Loucy (cell line): ENCODE results near the gene PRKN.
A peak's percentile ranks its signal among the peaks of the same experiment; 100 is the strongest.

Experiments used
- H2AFZ ChIP-seq: fragments of 200-600 bp; sonication (generic); 2 replicates; pipeline ENCODE4 v1.6.0; 2016; ENCODE audit warnings: antibody characterized with exemption, mild to moderate bottlenecking, low read length, moderate library complexity
- H3F3A ChIP-seq: fragments of 200-600 bp; 2 replicates; pipeline ENCODE4 v1.6.0; 2016; ENCODE audit warnings: antibody characterized with exemption, low read depth, mild to moderate bottlenecking
- H3K27me3 ChIP-seq: fragments of 200-600 bp; sonication (generic); 2 replicates; pipeline ENCODE4 v1.6.1; 2014; ENCODE audit warnings: low read length, mild to moderate bottlenecking; ENCODE audit not compliant: insufficient read depth, poor library complexity, severe bottlenecking
- H3K36me3 ChIP-seq: fragments of 200-600 bp; sonication (generic); 2 replicates; pipeline ENCODE4 v1.6.1; 2016; ENCODE audit warnings: low read length; ENCODE audit not compliant: insufficient read depth
- H3K4me1 ChIP-seq: fragments of 200-600 bp; sonication (generic); 2 replicates; pipeline ENCODE4 v1.5.1; 2014; ENCODE audit warnings: low read length, mild to moderate bottlenecking; ENCODE audit not compliant: insufficient read depth, poor library complexity, severe bottlenecking
- H3K4me2 ChIP-seq: fragments of 200-600 bp; sonication (generic); 2 replicates; pipeline ENCODE4 v1.6.0; 2014; ENCODE audit warnings: antibody characterized with exemption, low read length, low read depth, mild to moderate bottlenecking; ENCODE audit not compliant: poor library complexity, severe bottlenecking
- H3K4me3 ChIP-seq: fragments of 200-600 bp; sonication (generic); 2 replicates; pipeline ENCODE4 v1.5.1; 2014; ENCODE audit warnings: low read length, mild to moderate bottlenecking, mixed read lengths; ENCODE audit not compliant: poor library complexity, severe bottlenecking
- H3K79me2 ChIP-seq: fragments of 200-600 bp; sonication (generic); 2 replicates; pipeline ENCODE4 v1.6.1; 2014; ENCODE audit warnings: low read length; ENCODE audit not compliant: insufficient read depth
- H3K9ac ChIP-seq: fragments of 200-600 bp; sonication (generic); 2 replicates; pipeline ENCODE4 v1.6.0; 2014; ENCODE audit warnings: mild to moderate bottlenecking, low read depth, low read length, moderate library complexity; ENCODE audit not compliant: poor library complexity, severe bottlenecking
- H3K9me2 ChIP-seq: fragments of 200-600 bp; sonication (generic); replicated peaks from 2 replicates; pipeline ENCODE4 v1.6.1; 2016; ENCODE audit warnings: low read depth, low read length, mixed read lengths
- H3K9me3 ChIP-seq: fragments of 200-600 bp; sonication (generic); 2 replicates; pipeline ENCODE4 v1.6.1; 2014; ENCODE audit warnings: mild to moderate bottlenecking, antibody characterized with exemption, low read length, low read depth; ENCODE audit not compliant: insufficient read depth
- H4K20me1 ChIP-seq: fragments of 200-600 bp; sonication (generic); 2 replicates; pipeline ENCODE4 v1.6.0; 2014; ENCODE audit warnings: antibody characterized with exemption, low read length, mild to moderate bottlenecking; ENCODE audit not compliant: insufficient read depth, poor library complexity, severe bottlenecking
- CTCF ChIP-seq: fragments of 200-600 bp; sonication (generic); conservative IDR thresholded peaks from 2 replicates; pipeline ENCODE4 v1.5.1; 2014; ENCODE audit warnings: mild to moderate bottlenecking, antibody characterized with exemption, low read length
- EZH2phosphoT487 ChIP-seq: fragments of 200-600 bp; IDR thresholded peaks from 2 replicates; pipeline ENCODE4 v1.6.1; 2018; ENCODE audit warnings: antibody characterized with exemption, mild to moderate bottlenecking, moderate library complexity, borderline replicate concordance

The PRKN gene

DNA sequence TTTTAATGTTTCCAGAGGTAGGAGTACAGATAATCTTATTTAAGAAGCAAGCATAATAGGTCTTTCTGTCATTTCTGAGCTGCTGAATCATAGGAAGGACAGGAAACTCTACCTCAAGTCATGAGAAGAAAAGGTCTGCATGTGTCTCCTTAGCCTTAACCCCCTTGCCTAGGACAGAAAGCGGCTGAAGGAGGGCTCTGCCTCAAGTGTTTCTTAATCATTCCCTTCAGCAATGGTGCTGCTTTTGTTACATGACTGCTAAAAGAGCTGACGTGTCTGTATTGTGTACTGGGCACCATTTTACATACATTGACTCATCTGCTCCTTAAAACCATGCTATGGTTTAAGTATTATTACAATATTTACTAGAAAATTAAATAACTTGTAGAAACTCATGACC, 889.7 kb downstream of the PRKN start:
- no peak overlapping the region for H3K4me3 ChIP-seq
- no peak for TF ChIP-seq EZH2phosphoT487
- TF ChIP-seq CTCF = no peak

DNA sequence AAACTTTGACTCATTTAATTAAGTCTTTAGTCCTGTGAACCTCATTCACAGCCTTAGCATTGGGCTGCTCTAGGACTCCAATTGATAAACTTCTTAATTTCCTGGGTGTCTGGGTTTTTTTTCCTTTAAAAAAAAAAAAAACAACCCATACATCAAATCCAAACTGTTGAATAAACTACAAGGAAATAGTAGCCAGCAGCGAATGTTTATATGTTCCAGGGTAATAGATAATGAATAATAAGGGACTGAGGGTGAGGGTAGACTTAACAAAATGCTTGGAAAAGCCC, 890.2 kb downstream of the PRKN start:
- no peaks in the 10 kb centered on the region for H3K36me3 ChIP-seq
- no peaks in the 10 kb centered on the region for H3K27me3 ChIP-seq
- no peak; the same call in 1 of the 2 replicates for TF ChIP-seq CTCF
- TF ChIP-seq EZH2phosphoT487 = no peak
- H3K79me2 ChIP-seq = no peaks in the 10 kb centered on the region
- no peaks in the 10 kb centered on the region for H4K20me1 ChIP-seq
- no peak overlapping the region for H3K4me2 ChIP-seq
- no peaks in the 10 kb centered on the region for H3K4me1 ChIP-seq
- no peak overlapping the region for H2AFZ ChIP-seq
- peaks cover 4% of the 10 kb centered on the region; the same call in 1 of the 2 replicates for H3K9me3 ChIP-seq
- H3F3A ChIP-seq = no peaks in the 10 kb centered on the region
- H3K4me3 ChIP-seq = no peak overlapping the region
- no peaks in the 10 kb centered on the region for H3K9me2 ChIP-seq
- no peak overlapping the region for H3K9ac ChIP-seq

More for the DNA sequence above, 889.7 kb downstream of the PRKN start:
- no peaks in the 10 kb centered on the region for H3K4me1 ChIP-seq
- H3K79me2 ChIP-seq = no peaks in the 10 kb centered on the region
- H3K9ac ChIP-seq = no peak overlapping the region
- no peaks in the 10 kb centered on the region for H3K27me3 ChIP-seq
- H3K4me2 ChIP-seq = no peak overlapping the region
- H3K36me3 ChIP-seq = no peaks in the 10 kb centered on the region
- no peaks in the 10 kb centered on the region for H3K9me2 ChIP-seq
- H3K9me3 ChIP-seq = peaks cover 4% of the 10 kb centered on the region; the same call in 1 of the 2 replicates
- H4K20me1 ChIP-seq = no peaks in the 10 kb centered on the region
- no peak overlapping the region for H2AFZ ChIP-seq
- no peaks in the 10 kb centered on the region for H3F3A ChIP-seq

- H3K9me3 ChIP-seq = peaks cover 4% of the 10 kb centered on the region; the same call in 1 of the 2 replicates
- no peaks in the 10 kb centered on the region for H3K79me2 ChIP-seq
- no peaks in the 10 kb centered on the region for H3F3A ChIP-seq
- H3K9me2 ChIP-seq = no peaks in the 10 kb centered on the region
- TF ChIP-seq CTCF (peak; percentile 38), EZH2phosphoT487 (no peak)
- H3K4me2 ChIP-seq = no peak overlapping the region
- H3K36me3 ChIP-seq = no peaks in the 10 kb centered on the region
- H2AFZ ChIP-seq = no peak overlapping the region
- no peaks in the 10 kb centered on the region for H4K20me1 ChIP-seq
- H3K4me3 ChIP-seq = no peak overlapping the region
- H3K4me1 ChIP-seq = no peaks in the 10 kb centered on the region
- H3K9ac ChIP-seq = no peak overlapping the region
- H3K27me3 ChIP-seq = no peaks in the 10 kb centered on the region
These were observed 890.7 kb downstream of the PRKN start for GRCh38 chr6:161836643-161837448.
